Measurements from ENCODE around the gene OR5D18. TPM values are rescaled to one million over a fixed set of nuclear protein-coding genes. Genes with fewer than 3 reads are reported as not detected.

OR5D18 gene
- total RNA-seq (not detected), polyA plus RNA-seq (not detected)
- long read RNA-seq, donor 1: 0 reads
- long read RNA-seq, donor 2: 0 reads

GRCh38 chr11:55819330-55819729 lies at the start of gene OR5D18:
OR5D18 (plus strand) TSS chr11:55819630; CDS start chr11:55819630, 0 bp downstream.
- Histone ChIP-seq H3K27ac (no peak within 1 kb of the TSS), H3K9me3 (no peaks in the 10 kb centered on the region), H3K36me3 (ENCODE audit: insufficient read depth in 1 of 2, low read depth in 1 of 2) (no peaks in the 10 kb centered on the region), H3K4me3 (no peak within 1 kb of the TSS), H3K4me1 (no peaks in the 10 kb centered on the region), H3K27me3 (ENCODE audit: insufficient read depth in 3 of 3, low read length in 2 of 3) (no peaks in the 10 kb centered on the region)
- ATAC-seq (no peak), DNase-seq (no peak)
- WGBS, 3 donors: 80 to 81% (median 81%) methylated on average over 5 of the region's 5 CpGs
- intact Hi-C loops (cut with DNase I): no loop called here
- TF ChIP-seq CTCF (IDR thresholded peaks at IDR 0.05): no peak

GRCh38 chr11:55773138-55773537 lies 46.3 kb upstream of the OR5D18 start, which contains the start of gene OR5D13:
OR5D13 (plus strand) TSS chr11:55773438; CDS start chr11:55773438, 0 bp downstream.
- intact Hi-C loops (cut with DNase I): no loop called here
- peaks cover 2% of the 10 kb centered on the region for H3K9me3 ChIP-seq
- DNase-seq (no peak), ATAC-seq (no peak)
- H3K4me1 ChIP-seq: no peaks in the 10 kb centered on the region
- H3K36me3 ChIP-seq (ENCODE audit: insufficient read depth in 1 of 2, low read depth in 1 of 2): no peaks in the 10 kb centered on the region
- H3K27ac ChIP-seq: no peak within 1 kb of the TSS
- peaks cover 0 to 2% (median 0%) of the 10 kb centered on the region in 3 donors for H3K27me3 ChIP-seq (ENCODE audit: insufficient read depth in 3 of 3, low read length in 2 of 3)
- no peak for TF ChIP-seq CTCF (IDR thresholded peaks at IDR 0.05)
- H3K4me3 ChIP-seq: no peak within 1 kb of the TSS

GRCh38 chr11:55791606-55792005 lies 27.8 kb upstream of the OR5D18 start:
- DNase-seq: no peak
- Histone ChIP-seq H3K27me3 (ENCODE audit: insufficient read depth in 3 of 3, low read length in 2 of 3) (no peaks in the 10 kb centered on the region), H3K4me3 (no peak overlapping the region), H3K36me3 (ENCODE audit: insufficient read depth in 1 of 2, low read depth in 1 of 2) (no peaks in the 10 kb centered on the region), H3K9me3 (no peaks in the 10 kb centered on the region), H3K4me1 (no peaks in the 10 kb centered on the region), H3K27ac (no peak overlapping the region)
- intact Hi-C loops (cut with DNase I): no loop called here
- no peak for ATAC-seq
- TF ChIP-seq CTCF (IDR thresholded peaks at IDR 0.05): no peak
- WGBS, 3 donors: 81 to 85% (median 82%) methylated on average over 1 of the region's 1 CpG

GRCh38 chr11:55793321-55793720 lies 26.1 kb upstream of the OR5D18 start:
- ATAC-seq (no peak), DNase-seq (no peak)
- TF ChIP-seq CTCF (IDR thresholded peaks at IDR 0.05): no peak
- intact Hi-C loops (cut with DNase I): no loop called here
- no peaks in the 10 kb centered on the region for H3K4me1 ChIP-seq
- no peak overlapping the region for H3K27ac ChIP-seq
- no peaks in the 10 kb centered on the region for H3K27me3 ChIP-seq (ENCODE audit: insufficient read depth in 3 of 3, low read length in 2 of 3)
- H3K36me3 ChIP-seq (ENCODE audit: insufficient read depth in 1 of 2, low read depth in 1 of 2): no peaks in the 10 kb centered on the region
- H3K9me3 ChIP-seq: no peaks in the 10 kb centered on the region
- H3K4me3 ChIP-seq: no peak overlapping the region
- 42 to 70% (median 59%) methylated on average over 2 of the region's 2 CpGs for whole genome bisulfite sequencing, 3 donors

GRCh38 chr11:55795256-55795655 lies 24.2 kb upstream of the OR5D18 start, which contains the start of gene OR5D14:
OR5D14 (plus strand) TSS chr11:55795556; CDS start chr11:55795556, 0 bp downstream.
- intact Hi-C loops (cut with DNase I): no loop called here

More at GRCh38 chr11:55795256-55795655, 24.2 kb upstream of the OR5D18 start, which contains the start of gene OR5D14:
- no peaks in the 10 kb centered on the region for H3K27me3 ChIP-seq (ENCODE audit: insufficient read depth in 3 of 3, low read length in 2 of 3)
- no peaks in the 10 kb centered on the region for H3K9me3 ChIP-seq
- no peak within 1 kb of the TSS for H3K27ac ChIP-seq
- H3K4me1 ChIP-seq: no peaks in the 10 kb centered on the region
- no peak within 1 kb of the TSS for H3K4me3 ChIP-seq
- H3K36me3 ChIP-seq (ENCODE audit: insufficient read depth in 1 of 2, low read depth in 1 of 2): no peaks in the 10 kb centered on the region
- TF ChIP-seq CTCF (IDR thresholded peaks at IDR 0.05): no peak
- DNase-seq (no peak), ATAC-seq (no peak)
